HCT116 (cell line): ENCODE results near the gene SGSH. TPM values are rescaled to one million over a fixed set of nuclear protein-coding genes. Genes with fewer than 3 reads are reported as not detected.

Experiments used
- ATAC-seq: fragments of 200-7000 bp; cut with Tn5 transposase; 2 replicates; pipeline ENCODE4 v1.9.1; 2020; ENCODE audit warnings: mild to moderate bottlenecking, moderate library complexity
- BruUV-seq: library from RNA; stranded (reverse); fragments of 400-500 nt; replicated peaks from 2 replicates; lab custom pipeline; 2021; lab: Mats Ljungman, UMichigan
- CTCF ChIA-PET: fragments of 300-600 bp; sonication (Branson Sonifier 250); formaldehyde crosslinking; loops from one replicate; lab custom pipeline; 2021; ENCODE audit warnings: antibody characterized with exemption; lab: Charles Lee
- POLR2A ChIA-PET: fragments of 300-600, 350-600 bp; sonication (Branson Sonifier 250); formaldehyde crosslinking; loops from one replicate; lab custom pipeline; 2021; ENCODE audit warnings: antibody characterized with exemption; lab: Charles Lee
- RAD21 ChIA-PET, 2 experiments: fragments of 300-600 bp; sonication (Branson Sonifier 250); formaldehyde crosslinking; loops; one replicate each; lab custom pipeline; 2023; ENCODE audit warnings: low total read pairs in 2 of 2; ENCODE audit not compliant: uncharacterized antibody in 2 of 2, unreplicated experiment in 2 of 2, low non-redundant PET in 1 of 2; lab: Charles Lee
- DNase-seq: peaks from one replicate; pipeline ENCODE4 v3.0.0-alpha.2; 2010; ENCODE audit warnings: low read depth, low spot score
- H2AFZ ChIP-seq: fragments of 200-600 bp; shearing (Covaris generic), sonication (generic); 2 replicates; pipeline ENCODE4 v1.6.1; 2017; ENCODE audit warnings: low read depth, mixed run types, mixed read lengths, antibody characterized with exemption, low read length; ENCODE audit not compliant: poor library complexity, severe bottlenecking
- H3K27ac ChIP-seq: 2 replicates; pipeline ENCODE4 v1.5.1; 2012; ENCODE audit warnings: low read depth, low read length
- H3K27me3 ChIP-seq: fragments of 200-600 bp; sonication (generic); 2 replicates; pipeline ENCODE4 v1.6.1; 2016; ENCODE audit warnings: mixed run types, low read length, mixed read lengths; ENCODE audit not compliant: insufficient read depth
- H3K36me3 ChIP-seq, 2 experiments: fragments of 200-500 bp in 1 of 2; fragments of 200-600 bp in 1 of 2; sonication (Bioruptor generic) in 1 of 2; sonication (generic) in 1 of 2; 2 replicates each; pipeline versions ENCODE4 v1.5.1 to v1.6.1; 2014 to 2016; ENCODE audit warnings: low read length in 2 of 2, inconsistent platforms in 1 of 2, mixed read lengths in 1 of 2, mixed run types in 1 of 2; ENCODE audit not compliant: insufficient read depth in 2 of 2, control insufficient read depth in 1 of 2
- H3K4me1 ChIP-seq, 2 experiments: fragments of 200-600 bp in 1 of 2; sonication (generic) in 1 of 2; 2 replicates each; pipeline versions ENCODE4 v1.5.1 to v1.6.1; 2012 to 2017; ENCODE audit warnings: low read length in 2 of 2, inconsistent platforms in 1 of 2, mild to moderate bottlenecking in 1 of 2, mixed read lengths in 1 of 2, mixed run types in 1 of 2, moderate library complexity in 1 of 2; ENCODE audit not compliant: insufficient read depth in 2 of 2, control insufficient read depth in 1 of 2
- H3K4me2 ChIP-seq: fragments of 200-600 bp; sonication (generic); 2 replicates; pipeline ENCODE4 v1.6.1; 2017; ENCODE audit warnings: mixed run types, low read length, mixed read lengths
- H3K4me3 ChIP-seq, 2 experiments: fragments of 200-600 bp in 1 of 2; sonication (generic) in 1 of 2; replicated peaks in 1 of 2; 2 replicates each; pipeline ENCODE4 v1.5.1; 2011 to 2016; ENCODE audit warnings: low read length in 2 of 2, control low read depth in 1 of 2, low read depth in 1 of 2, mild to moderate bottlenecking in 1 of 2, mixed read lengths in 1 of 2, mixed run types in 1 of 2
- H3K79me2 ChIP-seq: fragments of 200-600 bp; sonication (generic); 2 replicates; pipeline ENCODE4 v1.6.1; 2017; ENCODE audit warnings: mild to moderate bottlenecking, mixed run types, low read length, moderate library complexity, mixed read lengths; ENCODE audit not compliant: insufficient read depth
- H3K9ac ChIP-seq: fragments of 200-600 bp; sonication (generic); 2 replicates; pipeline ENCODE4 v1.6.1; 2016; ENCODE audit warnings: low read length, mixed read lengths
- H3K9me2 ChIP-seq: fragments of 200-600 bp; sonication (generic), shearing (Covaris generic); 2 replicates; pipeline ENCODE4 v1.6.1; 2017; ENCODE audit warnings: mixed run types, mild to moderate bottlenecking, moderate library complexity; ENCODE audit not compliant: insufficient read depth
- H3K9me3 ChIP-seq, 2 experiments: fragments of 200-500 bp in 1 of 2; fragments of 200-600 bp in 1 of 2; sonication (Bioruptor generic) in 1 of 2; sonication (generic) in 1 of 2; 2 replicates each; pipeline ENCODE4 v1.6.1; 2014 to 2017; ENCODE audit warnings: low read length in 2 of 2, mixed read lengths in 2 of 2, inconsistent platforms in 1 of 2, low read depth in 1 of 2, mild to moderate bottlenecking in 1 of 2, mixed run types in 1 of 2, moderate library complexity in 1 of 2; ENCODE audit not compliant: control insufficient read depth in 1 of 2, insufficient read depth in 1 of 2
- H4K20me1 ChIP-seq: fragments of 200-600 bp; sonication (generic), shearing (Covaris generic); 2 replicates; pipeline ENCODE4 v1.6.1; 2017; ENCODE audit warnings: mixed run types, mild to moderate bottlenecking, moderate library complexity; ENCODE audit not compliant: insufficient read depth
- CBX3 ChIP-seq: IDR thresholded peaks from 2 replicates; pipeline ENCODE4 v1.6.1; 2012; ENCODE audit warnings: low read depth
- FOSL1 ChIP-seq: IDR thresholded peaks from 2 replicates; pipeline ENCODE4 v1.6.1; 2012; ENCODE audit warnings: low read depth
- POLR2A ChIP-seq: IDR thresholded peaks from 2 replicates; pipeline ENCODE4 v1.7.0; 2011; ENCODE audit warnings: borderline replicate concordance; ENCODE audit not compliant: insufficient read depth, insufficient read length; ENCODE audit errors: extremely low read depth
- REST ChIP-seq: IDR thresholded peaks from 2 replicates; pipeline ENCODE4 v1.6.1; 2012; ENCODE audit warnings: low read depth
- SP1 ChIP-seq: IDR thresholded peaks from 2 replicates; pipeline ENCODE4 v1.6.1; 2012; ENCODE audit warnings: low read depth
- YY1 ChIP-seq: IDR thresholded peaks from 2 replicates; pipeline ENCODE4 v1.6.1; 2011; ENCODE audit warnings: low read length, low read depth, moderate library complexity, mild to moderate bottlenecking; ENCODE audit not compliant: insufficient replicate concordance; ENCODE audit errors: extremely low read depth
- intact Hi-C: fragments of 100-400 bp; cut with micrococcal nuclease; formaldehyde crosslinking; loops from 2 replicates; pipeline ENCODE4 v1.10.0; 2022
- total RNA-seq: library from RNA; stranded (reverse); gene quantifications from one replicate; pipeline ENCODE4 v1.2.1, GENCODE V29; 2021; ENCODE audit not compliant: unreplicated experiment

The SGSH gene
- total RNA-seq, 1 experiment from 2014 or later, result 34.4 TPM

GRCh38 chr17:80233202-80233601 is 13.1 kb upstream of the SGSH start:
- BruUV-seq, result no TSS peak
- POLR2A ChIA-PET, result no interaction called here

More at GRCh38 chr17:80233202-80233601, 13.1 kb upstream of the SGSH start:
- Histone ChIP-seq H3K79me2 (no peaks in the 10 kb centered on the region), H3K4me1 (no peaks in the 10 kb centered on the region), H3K27me3 (no peaks in the 10 kb centered on the region), H3K9ac (no peak overlapping the region), H3K4me2 (no peak overlapping the region), H3K9me3 (peaks cover 18 to 23% of the 10 kb centered on the region in 2 experiments; a peak in 2 of 4 replicates), H2AFZ (no peak overlapping the region), H3K9me2 (no peaks in the 10 kb centered on the region), H3K4me3 (no peak overlapping the region), H3K36me3 (peaks cover 3 to 6% of the 10 kb centered on the region in 2 experiments; a peak in 2 of 4 replicates), H4K20me1 (no peaks in the 10 kb centered on the region), H3K27ac (no peak overlapping the region)
- DNase-seq (no peak), ATAC-seq (no peak)
- intact Hi-C loops, result no loop called here
- ChIA-PET CTCF (no interaction called here), RAD21 (no interaction called here)
- no peak for TF ChIP-seq REST
- no peak for TF ChIP-seq FOSL1
- no peak for TF ChIP-seq CBX3
- no peak for TF ChIP-seq YY1
- TF ChIP-seq POLR2A, result no peak
- TF ChIP-seq SP1, result no peak
